HEK293T (cell line): ENCODE data around the gene CERK.

Experiments
- CTCF ChIA-PET: fragments of 350-600 bp; formaldehyde crosslinking; extraction: SDS; loops from one replicate; lab custom pipeline; 2021; ENCODE audit warnings: antibody characterized with exemption, inconsistent platforms; lab: Yijun Ruan, JAX
- POLR2A ChIA-PET: fragments of 350-600 bp; formaldehyde crosslinking; extraction: SDS; loops from one replicate; lab custom pipeline; 2020; ENCODE audit warnings: antibody characterized with exemption, inconsistent platforms; lab: Yijun Ruan, JAX
- DNase-seq: peaks from one replicate; pipeline ENCODE4 v3.0.0; 2012; ENCODE audit warnings: mixed read lengths; ENCODE audit errors: extremely low spot score
- ARNT ChIP-seq: fragments of 450-650 bp; IDR thresholded peaks from 2 replicates; pipeline ENCODE4 v1.6.1; 2017; ENCODE audit warnings: mild to moderate bottlenecking
- BHLHE40 ChIP-seq: fragments of 450-650 bp; IDR thresholded peaks from 2 replicates; pipeline ENCODE4 v1.6.1; 2016; ENCODE audit warnings: mild to moderate bottlenecking, moderate library complexity, borderline replicate concordance
- CTBP1 ChIP-seq: fragments of 450-650 bp; IDR thresholded peaks from 2 replicates; pipeline ENCODE4 v1.6.1; 2016; ENCODE audit warnings: borderline replicate concordance
- ELF4 ChIP-seq: fragments of 450-650 bp; IDR thresholded peaks from 2 replicates; pipeline ENCODE4 v1.6.1; 2017; ENCODE audit warnings: antibody characterized with exemption
- FOXA1 ChIP-seq: fragments of 450-650 bp; IDR thresholded peaks from 2 replicates; pipeline ENCODE4 v1.6.1; 2016; ENCODE audit warnings: mild to moderate bottlenecking
- FOXK2 ChIP-seq: fragments of 450-650 bp; IDR thresholded peaks from 2 replicates; pipeline ENCODE4 v1.6.1; 2016; ENCODE audit warnings: mild to moderate bottlenecking
- FOXM1 ChIP-seq: fragments of 450-650 bp; IDR thresholded peaks from 2 replicates; pipeline ENCODE4 v1.6.1; 2017; ENCODE audit warnings: mild to moderate bottlenecking, borderline replicate concordance
- HDGF ChIP-seq: fragments of 450-650 bp; IDR thresholded peaks from 2 replicates; pipeline ENCODE4 v1.6.1; 2017; ENCODE audit warnings: antibody characterized with exemption, borderline replicate concordance
- L3MBTL2 ChIP-seq: fragments of 450-650 bp; conservative IDR thresholded peaks from 2 replicates; pipeline ENCODE4 v1.6.1; 2016; ENCODE audit warnings: mild to moderate bottlenecking
- LEF1 ChIP-seq: fragments of 450-650 bp; IDR thresholded peaks from 2 replicates; pipeline ENCODE4 v1.6.1; 2017; ENCODE audit warnings: mild to moderate bottlenecking, borderline replicate concordance
- NFRKB ChIP-seq: fragments of 450-650 bp; IDR thresholded peaks from 2 replicates; pipeline ENCODE4 v1.6.1; 2016; ENCODE audit warnings: mild to moderate bottlenecking, moderate library complexity
- PKNOX1 ChIP-seq: fragments of 450-650 bp; IDR thresholded peaks from 2 replicates; pipeline ENCODE4 v1.6.1; 2016
- SP1 ChIP-seq: fragments of 450-650 bp; IDR thresholded peaks from 2 replicates; pipeline ENCODE4 v1.6.1; 2017
- SUZ12 ChIP-seq: fragments of 450-650 bp; IDR thresholded peaks from 2 replicates; pipeline ENCODE4 v1.6.1; 2016; ENCODE audit warnings: mild to moderate bottlenecking
- TARDBP ChIP-seq: fragments of 450-650 bp; IDR thresholded peaks from 2 replicates; pipeline ENCODE4 v1.6.1; 2016
- ZNF384 ChIP-seq: fragments of 450-650 bp; IDR thresholded peaks from 2 replicates; pipeline ENCODE4 v1.6.1; 2016

CERK gene

GRCh38 chr22:46664301-46664855, 73.7 kb downstream of the CERK start:
- DNase-seq = no peak
- TF ChIP-seq SUZ12 (no peak), L3MBTL2 (no peak), BHLHE40 (no peak), PKNOX1 (no peak), CTBP1 (no peak), LEF1 (no peak), SP1 (no peak), ARNT (no peak), ELF4 (no peak), FOXM1 (no peak), TARDBP (no peak), FOXA1 (no peak)
- POLR2A ChIA-PET = no interaction called here
- CTCF ChIA-PET = no interaction called here

- TF ChIP-seq ZNF384 (no peak), NFRKB (no peak), BHLHE40 (no peak), FOXK2 (no peak), PKNOX1 (no peak), HDGF (no peak), ARNT (no peak), TARDBP (no peak), L3MBTL2 (no peak), SUZ12 (no peak), ELF4 (no peak), CTBP1 (no peak), SP1 (no peak), LEF1 (no peak), FOXM1 (no peak)
- ChIA-PET POLR2A (no interaction called here), CTCF (no interaction called here)
- DNase-seq = no peak
Observed at GRCh38 chr22:46663436-46664100, 74.5 kb downstream of the CERK start.

- CTCF ChIA-PET = no interaction called here
- no peak for DNase-seq
- POLR2A ChIA-PET = no interaction called here
- TF ChIP-seq NFRKB (no peak), FOXM1 (no peak), L3MBTL2 (no peak), ZNF384 (no peak), TARDBP (no peak), BHLHE40 (no peak), PKNOX1 (no peak), LEF1 (no peak), ARNT (no peak), FOXA1 (no peak), ELF4 (no peak), SP1 (no peak), SUZ12 (no peak), HDGF (no peak), CTBP1 (no peak), FOXK2 (no peak)
Observed at GRCh38 chr22:46663001-46663400, 75.1 kb downstream of the CERK start.

- DNase-seq = no peak
- TF ChIP-seq ELF4 = no peak
- no peak for TF ChIP-seq ARNT
- CTCF ChIA-PET = no interaction called here
- POLR2A ChIA-PET = no interaction called here
Observed at GRCh38 chr22:46662226-46662625, 75.8 kb downstream of the CERK start.

- TF ChIP-seq SUZ12 (no peak), HDGF (no peak), FOXK2 (no peak), CTBP1 (no peak), ARNT (no peak), LEF1 (no peak), FOXM1 (no peak), PKNOX1 (no peak), FOXA1 (no peak), BHLHE40 (no peak), L3MBTL2 (no peak), TARDBP (no peak), SP1 (no peak), NFRKB (no peak), ZNF384 (no peak), ELF4 (no peak)
- POLR2A ChIA-PET = no interaction called here
- DNase-seq = no peak
- CTCF ChIA-PET = no interaction called here
Observed at GRCh38 chr22:46661221-46661851, 76.7 kb downstream of the CERK start.
